HCT116 (cell line): ENCODE measurements around the gene TMEM135.
"Not testable (repeated sequence)": the region's sequence is repeated elsewhere in the genome, so short reads cannot be mapped to it uniquely, and the experiment has no call there.

ENCODE experiments used
- CEBPB ChIP-seq: IDR thresholded peaks from 2 replicates; pipeline ENCODE4 v1.6.1; 2012; ENCODE audit warnings: low read depth
- EGR1 ChIP-seq: IDR thresholded peaks from 2 replicates; pipeline ENCODE4 v1.6.1; 2012; ENCODE audit warnings: low read depth
- EZH2phosphoT487 ChIP-seq: fragments of 200-600 bp; IDR thresholded peaks from 2 replicates; pipeline ENCODE4 v1.6.1; 2018; ENCODE audit warnings: antibody characterized with exemption, borderline replicate concordance
- POLR2A ChIP-seq: IDR thresholded peaks from 2 replicates; pipeline ENCODE4 v1.7.0; 2011; ENCODE audit warnings: borderline replicate concordance; ENCODE audit not compliant: insufficient read depth, insufficient read length; ENCODE audit errors: extremely low read depth
- RAD21 ChIP-seq: IDR thresholded peaks from 2 replicates; pipeline ENCODE4 v1.6.1; 2012; ENCODE audit warnings: low read depth, mild to moderate bottlenecking
- SRF ChIP-seq: IDR thresholded peaks from 2 replicates; pipeline ENCODE4 v1.6.1; 2012; ENCODE audit warnings: low read depth
- TF ChIP-seq, protein P1 (sequence below), 3 experiments: fragments of 200-600 bp in 1 of 3; sonication (generic) in 1 of 3; IDR thresholded peaks in 2 of 3; conservative IDR thresholded peaks in 1 of 3; 2 replicates each; pipeline ENCODE4 v1.5.1; 2012 to 2017; ENCODE audit warnings: low read depth in 2 of 3, low read length in 2 of 3, antibody characterized with exemption in 1 of 3, borderline replicate concordance in 1 of 3, control low read depth in 1 of 3, mild to moderate bottlenecking in 1 of 3, mixed read lengths in 1 of 3, mixed run types in 1 of 3, moderate library complexity in 1 of 3; ENCODE audit not compliant: insufficient read depth in 1 of 3
- TF ChIP-seq, protein P2 (sequence below): IDR thresholded peaks from 2 replicates; pipeline ENCODE4 v1.6.1; 2012
- TF ChIP-seq, protein P3 (sequence below): IDR thresholded peaks from 2 replicates; pipeline ENCODE4 v1.6.1; 2012; ENCODE audit warnings: low read depth

DNA sequence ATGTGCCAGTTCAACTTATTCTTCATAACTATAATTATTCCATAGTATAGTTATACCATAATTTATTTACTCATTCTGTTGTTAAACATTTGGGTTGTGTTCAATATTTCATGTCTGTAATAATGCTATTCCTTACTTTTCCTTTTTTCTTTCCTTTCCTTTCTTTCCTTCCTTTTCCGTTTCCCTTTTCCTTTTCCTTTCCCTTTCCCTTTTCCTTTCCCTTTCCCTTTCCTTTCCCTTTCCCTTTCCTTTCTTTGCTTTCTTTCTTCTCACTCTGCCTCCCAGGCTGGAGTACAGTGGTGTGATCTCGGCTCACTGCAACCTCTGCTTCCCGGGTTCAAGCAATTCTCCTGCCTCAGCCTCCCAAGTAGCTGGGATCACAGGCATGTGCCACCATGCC, 151.2 kb downstream of the TMEM135 start:
- TF ChIP-seq, protein P1, sequence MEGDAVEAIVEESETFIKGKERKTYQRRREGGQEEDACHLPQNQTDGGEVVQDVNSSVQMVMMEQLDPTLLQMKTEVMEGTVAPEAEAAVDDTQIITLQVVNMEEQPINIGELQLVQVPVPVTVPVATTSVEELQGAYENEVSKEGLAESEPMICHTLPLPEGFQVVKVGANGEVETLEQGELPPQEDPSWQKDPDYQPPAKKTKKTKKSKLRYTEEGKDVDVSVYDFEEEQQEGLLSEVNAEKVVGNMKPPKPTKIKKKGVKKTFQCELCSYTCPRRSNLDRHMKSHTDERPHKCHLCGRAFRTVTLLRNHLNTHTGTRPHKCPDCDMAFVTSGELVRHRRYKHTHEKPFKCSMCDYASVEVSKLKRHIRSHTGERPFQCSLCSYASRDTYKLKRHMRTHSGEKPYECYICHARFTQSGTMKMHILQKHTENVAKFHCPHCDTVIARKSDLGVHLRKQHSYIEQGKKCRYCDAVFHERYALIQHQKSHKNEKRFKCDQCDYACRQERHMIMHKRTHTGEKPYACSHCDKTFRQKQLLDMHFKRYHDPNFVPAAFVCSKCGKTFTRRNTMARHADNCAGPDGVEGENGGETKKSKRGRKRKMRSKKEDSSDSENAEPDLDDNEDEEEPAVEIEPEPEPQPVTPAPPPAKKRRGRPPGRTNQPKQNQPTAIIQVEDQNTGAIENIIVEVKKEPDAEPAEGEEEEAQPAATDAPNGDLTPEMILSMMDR (IDR thresholded peaks at IDR 0.05 in 2 of 3, conservative IDR thresholded peaks at IDR 0.05 in 1 of 3; ENCODE audit: borderline replicate concordance in 1 of 3, insufficient read depth in 1 of 3, low read depth in 2 of 3, low read length in 2 of 3) = not testable (repeated sequence)
- not testable (repeated sequence) for TF ChIP-seq POLR2A, RAD21, EZH2phosphoT487, SRF, EGR1, CEBPB
- TF ChIP-seq, protein P2, sequence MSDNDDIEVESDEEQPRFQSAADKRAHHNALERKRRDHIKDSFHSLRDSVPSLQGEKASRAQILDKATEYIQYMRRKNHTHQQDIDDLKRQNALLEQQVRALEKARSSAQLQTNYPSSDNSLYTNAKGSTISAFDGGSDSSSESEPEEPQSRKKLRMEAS = not testable (repeated sequence)
- TF ChIP-seq, protein P3, sequence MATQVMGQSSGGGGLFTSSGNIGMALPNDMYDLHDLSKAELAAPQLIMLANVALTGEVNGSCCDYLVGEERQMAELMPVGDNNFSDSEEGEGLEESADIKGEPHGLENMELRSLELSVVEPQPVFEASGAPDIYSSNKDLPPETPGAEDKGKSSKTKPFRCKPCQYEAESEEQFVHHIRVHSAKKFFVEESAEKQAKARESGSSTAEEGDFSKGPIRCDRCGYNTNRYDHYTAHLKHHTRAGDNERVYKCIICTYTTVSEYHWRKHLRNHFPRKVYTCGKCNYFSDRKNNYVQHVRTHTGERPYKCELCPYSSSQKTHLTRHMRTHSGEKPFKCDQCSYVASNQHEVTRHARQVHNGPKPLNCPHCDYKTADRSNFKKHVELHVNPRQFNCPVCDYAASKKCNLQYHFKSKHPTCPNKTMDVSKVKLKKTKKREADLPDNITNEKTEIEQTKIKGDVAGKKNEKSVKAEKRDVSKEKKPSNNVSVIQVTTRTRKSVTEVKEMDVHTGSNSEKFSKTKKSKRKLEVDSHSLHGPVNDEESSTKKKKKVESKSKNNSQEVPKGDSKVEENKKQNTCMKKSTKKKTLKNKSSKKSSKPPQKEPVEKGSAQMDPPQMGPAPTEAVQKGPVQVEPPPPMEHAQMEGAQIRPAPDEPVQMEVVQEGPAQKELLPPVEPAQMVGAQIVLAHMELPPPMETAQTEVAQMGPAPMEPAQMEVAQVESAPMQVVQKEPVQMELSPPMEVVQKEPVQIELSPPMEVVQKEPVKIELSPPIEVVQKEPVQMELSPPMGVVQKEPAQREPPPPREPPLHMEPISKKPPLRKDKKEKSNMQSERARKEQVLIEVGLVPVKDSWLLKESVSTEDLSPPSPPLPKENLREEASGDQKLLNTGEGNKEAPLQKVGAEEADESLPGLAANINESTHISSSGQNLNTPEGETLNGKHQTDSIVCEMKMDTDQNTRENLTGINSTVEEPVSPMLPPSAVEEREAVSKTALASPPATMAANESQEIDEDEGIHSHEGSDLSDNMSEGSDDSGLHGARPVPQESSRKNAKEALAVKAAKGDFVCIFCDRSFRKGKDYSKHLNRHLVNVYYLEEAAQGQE = not testable (repeated sequence)
